Fibroblast of upper back skin (primary cell): Measurements from ENCODE around the gene IFITM1.
A peak's percentile ranks its signal among the peaks of the same experiment; 100 is the strongest.
"Not testable (repeated sequence)": the region's sequence is repeated elsewhere in the genome, so short reads cannot be mapped to it uniquely, and the experiment has no call there.

Experiments
- DNase-seq: peaks from one replicate; pipeline ENCODE4 v3.0.0-alpha.2; 2013

IFITM1 gene

DNA sequence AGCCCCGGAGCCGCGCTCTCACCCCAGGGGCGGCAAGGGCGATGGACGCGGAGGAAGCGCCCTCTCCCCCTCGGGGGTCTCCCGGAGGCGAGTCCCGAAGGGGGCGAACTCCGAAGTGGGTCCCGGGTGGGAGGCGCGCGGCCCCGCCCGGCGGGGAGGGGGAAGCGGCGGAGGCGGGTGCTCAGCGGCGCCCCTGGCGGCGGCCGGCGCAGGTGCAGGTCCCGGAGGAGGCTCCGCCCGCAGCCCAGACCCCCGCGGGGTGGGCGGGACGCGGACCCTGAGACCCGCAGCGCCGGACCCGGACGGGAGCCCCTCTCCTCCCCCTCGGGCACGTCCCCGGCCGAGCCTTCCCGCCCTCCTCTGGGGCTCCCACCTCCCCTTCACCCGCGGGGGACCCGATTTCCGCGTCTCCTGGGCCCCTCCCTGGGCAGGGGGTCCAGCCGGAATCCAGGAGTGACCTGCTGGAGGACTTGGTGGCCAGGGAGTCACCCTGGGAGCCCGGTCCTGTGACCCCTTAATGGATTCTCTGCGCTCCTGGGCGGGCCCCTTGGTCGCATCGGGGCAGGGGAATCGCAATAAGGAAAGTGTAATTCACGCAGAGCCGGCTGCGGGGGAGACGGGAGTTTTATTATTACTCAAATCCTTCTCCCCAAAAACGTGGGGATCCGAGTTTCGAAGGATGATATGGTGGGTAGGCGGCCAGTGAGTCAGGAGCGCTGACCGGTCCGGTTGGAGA is 2.7 kb upstream of the IFITM1 start:
- DNase-seq, result not testable (repeated sequence)

DNA sequence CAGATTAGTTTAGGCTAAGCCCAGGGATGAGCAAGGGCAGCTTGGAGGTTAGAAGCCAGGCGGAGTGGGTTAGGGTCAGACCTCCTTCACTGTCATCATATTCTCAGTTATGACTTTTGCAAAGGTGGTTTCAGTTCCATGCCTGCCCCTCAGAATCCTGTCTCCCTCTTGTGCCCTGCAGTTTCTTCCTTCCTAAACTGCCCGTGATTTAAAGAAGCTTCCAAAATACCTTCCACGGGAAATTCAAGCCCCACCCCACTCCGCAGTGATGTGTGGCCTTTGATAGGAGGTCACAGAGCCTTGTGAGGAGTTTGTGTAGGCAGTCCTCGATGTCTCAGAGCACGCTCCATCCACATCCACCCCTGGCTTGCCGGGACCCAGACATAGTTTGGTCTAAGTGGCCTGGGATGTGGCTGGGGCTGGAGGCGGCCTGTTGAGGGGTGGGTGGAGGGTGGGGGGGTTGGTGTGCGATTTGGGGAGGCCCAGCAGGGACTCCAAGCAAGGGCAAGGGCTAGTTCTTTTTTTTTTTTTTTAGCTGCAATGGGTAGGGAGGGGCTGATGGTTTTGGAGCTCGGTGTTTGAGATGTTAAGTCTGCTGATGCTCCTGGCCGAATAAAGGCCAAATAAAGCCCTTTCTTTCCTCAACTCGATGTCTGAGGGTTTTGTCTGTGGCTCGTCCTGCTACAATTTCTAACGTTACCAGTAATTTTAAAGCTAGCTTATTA is 1.6 kb upstream of the IFITM1 start:
- DNase-seq, result no peak

DNA sequence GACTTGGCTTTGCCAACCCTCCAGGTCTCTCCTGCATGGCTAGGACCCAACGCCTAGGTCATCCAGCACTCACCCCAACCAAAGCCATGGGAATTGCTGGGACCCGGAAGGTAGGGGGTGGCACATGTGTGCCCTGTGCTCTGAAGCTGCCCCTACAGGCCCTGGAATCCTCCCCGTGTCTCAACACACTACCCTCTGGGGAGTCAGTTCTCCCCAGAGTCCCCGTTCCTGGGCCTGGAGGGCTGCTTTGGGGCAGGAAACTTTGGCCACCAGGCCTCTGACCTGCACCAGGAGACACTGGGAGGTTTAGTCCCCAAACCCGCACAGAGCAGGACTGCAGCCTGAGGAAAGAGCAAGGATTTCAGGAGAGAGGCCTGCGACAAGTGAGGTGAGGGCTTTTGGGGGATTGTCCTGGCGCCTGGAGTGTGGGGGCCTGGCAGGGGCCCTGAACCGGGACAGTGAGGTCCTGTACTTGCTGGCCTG is 495 bp upstream of the IFITM1 start:
- no peak for DNase-seq

DNA sequence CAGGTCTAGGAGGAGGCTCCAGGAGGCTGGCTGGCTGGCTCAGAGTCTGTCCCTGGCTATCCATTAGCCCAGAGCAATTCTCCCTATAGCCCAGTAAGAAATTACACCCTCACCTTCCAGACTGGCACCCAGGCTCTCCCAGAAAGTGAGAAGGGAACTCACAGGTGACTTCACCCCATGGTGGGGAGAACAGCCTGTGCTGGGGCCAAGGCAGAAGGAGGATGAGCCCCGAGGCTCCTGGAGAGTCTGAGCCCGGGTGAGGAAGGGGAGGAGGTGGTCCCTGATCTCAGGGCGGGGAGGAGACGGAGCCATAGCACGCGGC is 675 bp downstream of the IFITM1 start:
- not testable (repeated sequence) for DNase-seq

DNA sequence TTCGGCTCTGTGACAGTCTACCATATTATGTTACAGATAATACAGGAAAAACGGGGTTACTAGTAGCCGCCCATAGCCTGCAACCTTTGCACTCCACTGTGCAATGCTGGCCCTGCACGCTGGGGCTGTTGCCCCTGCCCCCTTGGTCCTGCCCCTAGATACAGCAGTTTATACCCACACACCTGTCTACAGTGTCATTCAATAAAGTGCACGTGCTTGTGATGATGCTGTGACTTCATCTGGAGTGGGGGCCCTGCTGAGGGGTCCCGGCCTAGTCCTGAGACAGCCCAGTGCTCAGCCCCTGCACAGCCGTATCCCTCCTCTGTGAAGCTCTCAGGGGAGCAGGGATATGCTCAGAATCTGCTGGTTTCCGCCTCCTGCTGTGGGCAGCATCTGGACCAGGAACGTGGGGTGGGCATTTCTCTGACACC is 1.2 kb downstream of the IFITM1 start:
- DNase-seq, result no peak

DNA sequence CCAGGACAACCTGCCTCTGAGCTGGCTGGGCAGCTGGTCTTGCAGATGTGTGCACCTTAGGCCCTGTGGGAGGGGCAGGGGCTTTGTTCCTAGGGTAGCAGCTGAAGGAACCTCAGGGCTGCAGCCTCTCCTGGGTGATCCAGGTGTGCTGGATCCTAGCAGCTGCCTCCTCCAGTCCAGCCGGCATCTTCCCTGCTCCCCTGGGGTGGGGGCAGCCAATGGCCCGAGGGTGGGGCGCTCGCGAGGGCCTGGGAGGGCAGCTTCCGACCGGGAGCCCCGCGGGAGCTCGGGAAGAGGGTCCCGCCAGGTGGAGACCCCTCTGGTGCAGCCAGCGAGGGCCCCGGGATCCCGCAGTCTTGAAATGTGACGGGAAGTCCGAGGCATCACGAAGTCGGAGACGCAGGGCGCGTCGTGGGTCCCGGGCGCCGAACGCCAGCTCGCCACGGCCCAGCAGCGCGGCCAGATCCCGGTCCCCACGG is 1.7 kb downstream of the IFITM1 start:
- DNase-seq, result no peak

DNA sequence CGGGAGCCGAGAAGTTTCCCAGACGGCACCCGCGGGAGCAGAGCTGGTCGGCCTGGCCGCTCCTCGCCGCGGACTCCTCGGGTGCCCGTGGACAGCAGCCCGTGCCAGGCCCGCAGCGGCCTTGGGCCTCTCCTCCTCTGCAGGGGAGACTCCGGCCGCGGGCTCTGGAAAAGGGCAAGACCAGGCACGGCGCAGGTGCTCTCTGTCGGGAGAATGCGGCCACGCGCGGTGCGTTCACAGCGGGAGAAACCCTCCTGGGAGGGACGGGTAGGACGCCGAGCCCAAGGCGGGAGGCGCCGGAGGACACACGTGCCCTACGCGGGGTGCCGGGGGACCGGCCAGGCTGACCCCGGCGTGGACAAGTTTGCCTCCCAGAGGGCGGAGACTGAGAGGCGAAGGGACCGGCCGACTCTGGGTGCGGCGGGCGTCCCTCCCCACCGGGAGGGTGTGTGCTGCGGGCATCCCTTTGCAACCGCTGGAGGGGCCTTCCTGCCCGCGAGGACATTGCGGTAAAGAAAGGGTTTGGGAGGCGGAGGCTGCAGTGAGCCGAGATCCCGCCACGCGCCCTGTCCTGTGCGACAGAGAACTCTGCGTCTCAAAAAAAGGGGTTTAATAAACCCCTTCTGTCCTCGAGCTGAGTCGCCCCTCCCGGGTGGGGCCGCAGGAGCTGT is 2.3 kb downstream of the IFITM1 start:
- DNase-seq, result no peak

DNA sequence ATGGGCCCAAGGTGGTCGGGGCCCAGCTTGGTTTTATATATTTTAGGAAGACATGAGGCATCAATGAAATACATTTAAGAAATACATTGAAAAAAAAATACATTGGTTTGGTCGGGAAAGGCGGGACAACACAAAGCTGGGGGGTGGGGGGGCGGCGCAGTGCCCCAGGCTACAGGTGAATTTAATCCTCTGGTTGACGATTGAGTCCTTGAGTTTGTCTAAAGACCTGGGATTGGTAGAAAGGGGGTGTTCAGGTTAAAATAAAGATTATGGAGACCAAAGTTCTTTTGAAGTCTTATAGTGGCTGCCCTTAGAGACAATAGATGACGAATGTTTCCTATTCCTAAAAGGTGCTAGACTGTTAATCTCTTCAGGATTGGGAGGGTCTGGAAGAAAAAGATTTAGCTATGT is 3.1 kb downstream of the IFITM1 start:
- DNase-seq, result no peak

DNA sequence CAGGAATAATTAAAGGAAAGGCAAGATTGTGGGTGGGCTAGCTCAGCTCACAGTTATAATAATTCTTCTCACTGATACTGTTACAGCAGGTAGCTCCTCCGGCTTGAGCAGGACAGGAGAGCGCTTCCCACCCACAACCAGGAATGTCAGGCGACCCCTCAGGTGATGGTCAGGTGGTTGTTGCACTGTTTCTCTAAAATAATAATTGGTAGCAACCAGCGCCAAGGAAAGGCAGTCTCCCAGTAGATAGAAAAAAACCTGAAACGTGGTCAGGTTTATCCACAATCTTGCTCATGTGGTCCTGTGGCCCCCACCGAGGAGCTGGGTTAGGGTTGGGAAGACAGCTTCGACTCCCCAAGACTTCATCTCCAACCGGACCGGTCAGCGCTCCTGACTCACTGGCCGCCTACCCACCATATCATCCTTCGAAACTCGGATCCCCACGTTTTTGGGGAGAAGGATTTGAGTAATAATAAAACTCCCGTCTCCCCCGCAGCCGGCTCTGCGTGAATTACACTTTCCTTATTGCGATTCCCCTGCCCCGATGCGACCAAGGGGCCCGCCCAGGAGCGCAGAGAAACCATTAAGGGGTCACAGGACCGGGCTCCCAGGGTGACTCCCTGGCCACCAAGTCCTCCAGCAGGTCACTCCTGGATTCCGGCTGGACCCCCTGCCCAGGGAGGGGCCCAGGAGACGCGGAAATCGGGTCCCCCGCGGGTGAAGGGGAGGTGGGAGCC is 4.0 kb downstream of the IFITM1 start:
- not testable (repeated sequence) for DNase-seq

DNA sequence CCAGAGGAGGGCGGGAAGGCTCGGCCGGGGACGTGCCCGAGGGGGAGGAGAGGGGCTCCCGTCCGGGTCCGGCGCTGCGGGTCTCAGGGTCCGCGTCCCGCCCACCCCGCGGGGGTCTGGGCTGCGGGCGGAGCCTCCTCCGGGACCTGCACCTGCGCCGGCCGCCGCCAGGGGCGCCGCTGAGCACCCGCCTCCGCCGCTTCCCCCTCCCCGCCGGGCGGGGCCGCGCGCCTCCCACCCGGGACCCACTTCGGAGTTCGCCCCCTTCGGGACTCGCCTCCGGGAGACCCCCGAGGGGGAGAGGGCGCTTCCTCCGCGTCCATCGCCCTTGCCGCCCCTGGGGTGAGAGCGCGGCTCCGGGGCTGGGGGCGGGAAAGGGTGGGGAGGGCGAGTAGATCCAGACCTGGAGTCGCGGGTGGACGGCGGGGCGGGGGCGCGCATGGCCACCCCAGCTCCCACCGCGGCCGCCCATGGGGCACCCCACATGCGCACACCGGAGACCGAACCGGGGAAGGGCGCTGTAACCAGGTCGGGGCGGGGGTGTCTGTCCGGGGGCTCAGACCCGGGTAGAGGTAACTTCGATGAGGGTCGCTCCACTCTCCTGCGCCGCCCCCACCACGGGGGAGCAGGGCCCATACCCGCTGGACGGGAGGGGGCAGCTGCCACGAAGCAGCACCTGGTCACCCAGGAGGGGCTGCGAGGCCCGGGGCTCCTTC is 4.7 kb downstream of the IFITM1 start:
- DNase-seq, result not testable (repeated sequence)

DNA sequence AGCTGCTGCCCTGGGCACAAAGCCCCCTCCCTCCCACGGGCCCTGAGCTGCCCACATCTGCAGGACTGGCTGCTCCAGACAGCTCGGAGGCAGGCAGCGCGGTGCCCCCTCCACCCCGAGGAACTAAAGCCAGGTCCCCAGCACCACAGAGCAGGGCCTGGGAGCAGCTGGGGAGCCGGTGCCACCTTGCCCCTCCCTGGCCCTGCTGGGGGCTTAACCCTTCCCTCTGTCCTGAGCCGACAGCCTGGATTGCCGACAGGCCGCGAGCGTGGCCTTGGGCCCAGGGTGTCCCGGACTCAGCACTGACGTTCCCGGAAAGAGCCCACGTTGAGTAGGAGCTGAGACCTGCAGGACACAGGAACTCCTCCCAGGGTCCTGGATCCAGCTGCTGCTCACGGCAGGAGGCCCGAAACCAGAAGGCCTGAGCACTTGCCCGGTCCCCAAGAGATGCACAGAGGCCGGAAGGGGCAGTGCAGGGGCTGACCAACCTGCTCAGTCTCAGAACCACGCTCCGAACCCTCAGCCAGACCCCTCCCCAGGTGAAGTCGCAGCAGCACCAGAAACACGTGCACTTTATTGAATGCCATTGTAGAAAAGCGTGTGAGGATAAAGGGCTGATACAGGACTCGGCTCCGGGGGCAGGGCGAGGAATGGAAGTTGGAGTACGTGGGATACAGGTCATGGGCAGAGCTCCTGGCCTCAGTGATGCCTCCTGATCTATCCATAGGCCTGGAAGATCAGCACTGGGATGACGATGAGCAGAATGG is 5.5 kb downstream of the IFITM1 start:
- not testable (repeated sequence) for DNase-seq

DNA sequence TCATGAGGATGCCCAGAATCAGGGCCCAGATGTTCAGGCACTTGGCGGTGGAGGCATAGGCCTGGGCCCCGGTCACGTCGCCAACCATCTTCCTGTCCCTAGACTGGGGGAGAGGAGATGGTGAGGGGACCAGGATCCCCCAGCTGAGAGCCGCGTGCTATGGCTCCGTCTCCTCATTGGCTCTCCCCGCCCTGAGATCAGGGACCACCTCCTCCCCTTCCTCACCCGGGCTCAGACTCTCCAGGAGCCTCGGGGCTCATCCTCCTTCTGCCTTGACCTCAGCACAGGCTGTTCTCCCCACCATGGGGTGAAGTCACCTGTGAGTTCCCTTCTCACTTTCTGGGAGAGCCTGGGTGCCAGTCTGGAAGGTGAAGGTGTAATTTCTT is 6.0 kb downstream of the IFITM1 start:
- DNase-seq, result not testable (repeated sequence)

DNA sequence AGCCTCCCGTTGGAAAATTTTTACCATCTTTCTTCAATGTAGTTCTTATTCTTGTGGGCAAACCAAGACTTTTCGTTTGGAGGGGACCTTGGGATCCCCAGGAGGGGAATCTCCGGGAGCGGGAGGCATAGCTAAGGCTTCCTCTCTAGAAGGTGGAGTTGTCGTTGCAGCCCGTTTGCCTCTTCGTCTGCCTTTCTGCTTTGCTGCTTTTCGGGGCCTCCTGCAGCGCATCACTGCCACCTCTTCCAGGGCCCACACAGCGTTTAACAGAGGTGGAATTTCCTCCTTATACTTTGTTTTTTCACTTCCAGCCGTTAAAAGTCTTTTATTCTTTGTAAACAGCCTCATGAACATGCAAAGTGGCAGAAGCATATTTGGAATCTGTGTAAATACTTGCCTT is 10.3 kb downstream of the IFITM1 start:
- DNase-seq, result no peak

DNA sequence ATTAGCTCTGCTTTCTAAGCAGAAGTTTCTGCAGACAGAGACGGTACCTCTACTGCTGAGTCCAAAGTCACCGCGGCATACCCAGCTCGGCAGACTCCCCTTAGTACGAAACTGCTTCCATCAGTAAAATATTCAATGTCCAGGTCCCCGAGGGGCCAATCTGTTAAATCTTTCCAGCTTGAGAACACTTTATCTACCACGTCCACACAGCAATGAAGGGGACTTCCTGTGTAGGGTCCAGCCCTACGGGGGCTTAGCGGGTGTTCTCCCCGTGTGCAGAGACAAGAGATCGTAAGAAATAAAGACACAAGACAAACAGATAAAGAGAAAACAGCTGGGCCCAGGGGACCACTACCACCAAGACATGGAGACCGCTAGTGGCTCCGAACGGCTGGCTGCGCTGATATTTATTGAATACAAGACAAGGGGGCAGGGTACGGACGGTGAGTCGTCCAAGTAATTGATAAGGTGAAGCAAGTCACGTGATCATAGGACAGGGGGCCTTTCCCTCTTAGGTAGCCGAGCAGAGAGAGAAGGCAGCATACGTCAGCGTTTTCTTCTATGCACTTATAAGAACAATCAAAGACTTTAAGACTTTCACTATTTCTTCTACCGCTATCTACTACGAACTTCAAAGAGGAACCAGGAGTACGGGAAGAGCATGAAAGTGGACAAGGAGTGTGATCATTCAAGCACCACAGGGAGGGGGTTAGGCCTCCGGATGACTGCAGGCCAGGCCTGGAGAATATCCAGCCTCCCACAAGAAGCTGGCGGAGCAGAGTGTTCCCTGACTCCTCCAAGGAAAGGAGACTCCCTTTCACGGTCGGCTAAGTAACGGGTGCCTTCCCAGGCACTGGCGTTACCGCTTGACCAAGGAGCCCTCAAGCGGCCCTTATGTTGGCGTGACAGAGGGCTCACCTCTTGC is 11.0 kb downstream of the IFITM1 start:
- not testable (repeated sequence) for DNase-seq

DNA sequence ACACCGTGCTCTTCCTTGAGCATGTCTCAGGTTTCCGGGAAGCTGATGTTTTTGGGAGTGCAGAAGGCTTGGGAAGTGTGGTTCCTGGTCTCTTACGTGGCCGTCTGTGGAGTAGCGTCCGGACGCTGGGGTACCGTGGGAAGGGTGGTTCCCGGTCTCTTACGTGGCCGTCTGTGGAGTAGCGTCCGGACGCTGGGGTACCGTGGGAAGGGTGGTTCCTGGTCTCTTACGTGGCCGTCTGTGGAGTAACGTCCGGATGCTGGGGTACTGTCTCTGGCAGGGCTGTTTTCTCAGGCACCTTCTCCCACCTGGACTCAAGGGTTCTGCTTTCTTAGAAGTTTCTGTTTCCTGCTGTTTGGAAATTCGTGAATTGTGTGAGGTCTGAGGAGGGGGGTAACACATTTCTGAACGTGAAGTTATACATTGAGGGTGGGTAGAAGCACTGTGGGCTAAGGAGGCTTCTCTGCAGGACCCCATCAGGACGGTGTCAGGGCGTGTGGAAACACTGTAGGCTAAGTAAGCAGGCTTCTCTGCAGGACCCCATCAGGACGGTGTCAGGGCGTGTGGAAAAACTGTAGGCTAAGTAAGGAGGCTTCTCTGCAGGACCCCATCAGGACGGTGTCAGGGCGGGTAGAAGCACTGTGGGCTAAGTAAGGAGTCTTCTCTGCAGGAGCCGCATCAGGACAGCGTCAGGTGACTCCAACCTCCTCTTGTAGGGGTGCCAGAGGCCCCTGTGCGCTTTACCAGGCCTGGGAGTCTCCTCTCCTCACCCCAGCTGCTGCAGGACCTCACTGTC is 12.2 kb downstream of the IFITM1 start:
- DNase-seq, result no peak

DNA sequence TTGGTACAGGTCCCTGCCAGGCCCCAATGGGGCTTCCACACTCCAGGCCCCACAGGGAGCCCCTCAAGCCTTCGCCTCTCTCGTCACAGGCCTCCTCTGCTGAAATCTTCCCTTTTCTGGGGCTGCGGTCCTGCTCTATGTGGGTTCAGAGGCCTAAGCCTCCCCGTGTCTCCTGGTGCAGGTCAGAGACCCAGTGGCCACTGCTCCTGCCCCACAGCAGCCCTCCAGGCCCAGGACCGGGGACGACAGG is 12.7 kb downstream of the IFITM1 start:
- no peak for DNase-seq

DNA sequence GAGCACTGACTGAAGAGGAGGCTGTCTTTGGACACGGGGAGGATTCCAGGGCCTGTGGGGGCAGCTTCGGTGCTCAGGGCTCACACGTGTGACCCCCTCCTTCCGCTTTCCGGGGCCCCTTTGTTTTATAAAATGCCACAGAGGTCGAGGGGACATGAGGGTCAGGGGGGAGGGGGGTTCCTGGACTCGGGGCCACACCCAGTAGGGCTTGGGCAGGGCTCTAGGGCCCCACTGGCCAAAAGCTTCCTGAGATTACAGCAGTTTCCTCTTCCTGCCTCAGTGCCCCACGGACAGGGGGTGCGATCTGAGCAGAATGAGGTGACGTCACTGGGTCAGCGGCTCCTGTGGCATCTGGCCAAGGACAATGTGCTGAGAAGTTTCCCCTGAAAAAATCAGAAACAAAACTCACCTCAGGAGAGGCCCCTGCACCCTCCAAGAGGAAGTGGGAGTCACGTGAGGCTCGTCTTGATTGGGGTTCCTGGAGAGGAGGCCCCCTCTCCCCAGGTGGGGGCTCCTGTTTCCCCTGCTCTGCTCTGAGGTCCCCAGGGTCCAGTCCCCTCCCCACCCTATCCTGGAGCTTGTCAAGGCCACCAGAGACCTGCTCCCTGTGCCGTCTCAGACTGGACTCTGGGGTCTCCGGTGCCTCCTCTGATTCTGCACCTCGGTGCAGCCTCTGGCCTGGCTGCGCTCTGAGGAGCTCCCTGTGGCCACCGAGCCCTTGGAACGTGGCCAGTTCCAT is 13.2 kb downstream of the IFITM1 start:
- peak; percentile 39 for DNase-seq

DNA sequence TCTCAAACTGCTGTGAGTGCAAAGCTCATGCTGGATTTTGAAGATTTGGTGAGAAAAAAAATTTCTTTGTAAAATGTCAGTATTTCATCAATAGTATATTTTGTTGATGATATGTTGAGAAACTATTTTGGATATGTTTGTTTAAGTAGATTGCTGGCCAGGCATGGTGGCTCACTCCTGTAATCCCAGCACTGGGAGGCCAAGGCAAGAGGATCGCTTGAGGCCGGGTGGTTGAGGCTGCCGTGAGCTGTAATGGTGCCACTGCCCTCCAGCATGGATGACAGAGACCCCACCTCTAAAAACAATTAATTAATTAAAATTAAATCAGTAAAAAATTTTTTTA is 13.7 kb downstream of the IFITM1 start:
- no peak for DNase-seq

DNA sequence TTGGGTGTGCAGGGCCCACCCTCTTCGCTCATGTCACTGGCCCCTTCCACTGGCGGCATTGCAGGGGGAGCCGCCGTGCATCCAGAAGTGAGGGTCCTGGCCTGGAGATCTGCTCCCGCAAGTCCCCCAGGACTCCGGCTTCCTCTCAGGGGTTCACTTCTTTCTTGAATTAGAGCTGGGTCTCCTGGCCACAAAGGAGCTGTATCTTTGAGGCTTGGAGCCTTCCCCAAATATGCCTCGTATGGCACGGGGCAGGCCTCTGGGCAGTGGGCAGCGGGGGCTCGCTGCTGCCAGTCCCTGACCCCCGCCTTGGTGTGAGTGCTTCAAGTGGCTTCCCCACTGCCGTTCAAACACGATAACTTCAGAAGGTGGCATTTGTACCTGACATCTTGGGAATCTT is 14.2 kb downstream of the IFITM1 start:
- DNase-seq, result no peak
